SK-N-SH (cell line): ENCODE data around the gene PAFAH1B1.

Experiments used
- CTCF ChIP-seq: fragments of 200-600 bp; sonication (generic); IDR thresholded peaks from 2 replicates; pipeline ENCODE4 v1.6.1; 2017; ENCODE audit warnings: antibody characterized with exemption, mild to moderate bottlenecking, moderate library complexity
- EP300 ChIP-seq, 2 experiments: IDR thresholded peaks; 2 replicates each; pipeline versions ENCODE4 v1.4.0 to v1.6.1; 2012; ENCODE audit warnings: borderline replicate concordance in 1 of 2, low read depth in 1 of 2, low read length in 1 of 2
- EZH2phosphoT487 ChIP-seq: fragments of 200-600 bp; sonication (generic); IDR thresholded peaks from 2 replicates; pipeline ENCODE4 v1.6.1; 2017; ENCODE audit warnings: low read depth, mixed run types, mild to moderate bottlenecking, antibody characterized with exemption, moderate library complexity, borderline replicate concordance
- JUND ChIP-seq: IDR thresholded peaks from 2 replicates; pipeline ENCODE4 v1.4.0; 2012
- MXI1 ChIP-seq: IDR thresholded peaks from 2 replicates; pipeline ENCODE4 v1.6.1; 2012; ENCODE audit warnings: mild to moderate bottlenecking, low read depth, low read length, improper control_type of control experiment
- POLR2AphosphoS5 ChIP-seq: IDR thresholded peaks from 2 replicates; pipeline ENCODE4 v1.6.1; 2012; ENCODE audit warnings: low read depth, low read length
- RAD21 ChIP-seq: IDR thresholded peaks from 2 replicates; pipeline ENCODE4 v1.6.1; 2012; ENCODE audit warnings: mild to moderate bottlenecking, low read length
- RFX5 ChIP-seq: IDR thresholded peaks from 2 replicates; pipeline ENCODE4 v1.6.1; 2012; ENCODE audit warnings: mild to moderate bottlenecking, improper control_type of control experiment, low read length
- SMC3 ChIP-seq: IDR thresholded peaks from 2 replicates; pipeline ENCODE4 v1.6.1; 2012; ENCODE audit warnings: low read depth, low read length, improper control_type of control experiment
- TAF1 ChIP-seq: IDR thresholded peaks from 2 replicates; pipeline ENCODE4 v1.6.1; 2012; ENCODE audit warnings: low read depth, mild to moderate bottlenecking, low read length, moderate library complexity, borderline replicate concordance
- YY1 ChIP-seq: IDR thresholded peaks from 2 replicates; pipeline ENCODE4 v1.4.0; 2012; ENCODE audit warnings: low read depth, mild to moderate bottlenecking
- TF ChIP-seq, protein P1 (sequence below): IDR thresholded peaks from 2 replicates; pipeline ENCODE4 v1.4.0; 2012; ENCODE audit warnings: low read depth, borderline replicate concordance
- TF ChIP-seq, protein P2 (sequence below): IDR thresholded peaks from 2 replicates; pipeline ENCODE4 v1.4.0; 2012; ENCODE audit warnings: low read depth

DNA sequence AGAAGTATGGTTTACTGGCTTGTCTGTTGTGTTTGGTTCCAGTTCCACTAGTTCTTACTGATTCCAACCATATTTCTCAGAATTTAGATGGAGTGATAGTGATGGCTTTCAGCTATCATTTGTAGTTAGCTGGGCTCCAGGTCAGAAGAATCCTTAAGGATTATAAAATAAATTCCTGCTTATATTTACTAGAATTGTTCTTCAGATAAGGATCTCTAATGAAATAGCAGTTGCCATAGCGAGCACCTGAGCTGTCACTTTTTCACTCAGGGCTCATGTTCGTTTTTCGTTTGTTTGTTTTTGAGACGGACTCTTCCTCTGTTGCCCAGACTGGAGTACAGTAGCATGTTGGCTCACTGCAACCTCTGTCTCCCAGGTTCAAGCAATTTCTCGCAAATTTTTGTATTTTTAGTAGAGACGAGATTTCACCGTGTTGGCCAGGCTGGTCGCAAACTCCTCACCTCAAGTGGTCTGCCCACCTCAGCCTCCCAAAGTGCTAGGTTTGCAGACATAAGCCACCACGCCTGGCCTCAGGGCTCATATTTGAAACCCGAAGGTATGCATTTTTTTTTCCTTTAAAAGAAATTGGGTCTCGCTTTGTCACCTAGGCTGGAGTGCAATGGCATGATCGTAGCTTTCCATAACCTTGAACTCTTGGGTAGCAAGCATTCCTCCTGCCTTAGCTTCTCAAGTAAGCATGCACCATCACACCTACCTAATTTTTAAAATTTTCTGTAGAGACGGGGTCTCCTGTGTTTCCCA is 42.9 kb downstream of the PAFAH1B1 start:
- TF ChIP-seq RAD21 (no peak), CTCF (no peak), TAF1 (no peak), POLR2AphosphoS5 (no peak), RFX5 (no peak), MXI1 (no peak), JUND (no peak), EP300 (IDR thresholded peaks at IDR 0.05; ENCODE audit: borderline replicate concordance in 1 of 2, low read depth in 1 of 2, low read length in 1 of 2) (no peak), YY1 (no peak), SMC3 (no peak), EZH2phosphoT487 (no peak)
- TF ChIP-seq, protein P1, sequence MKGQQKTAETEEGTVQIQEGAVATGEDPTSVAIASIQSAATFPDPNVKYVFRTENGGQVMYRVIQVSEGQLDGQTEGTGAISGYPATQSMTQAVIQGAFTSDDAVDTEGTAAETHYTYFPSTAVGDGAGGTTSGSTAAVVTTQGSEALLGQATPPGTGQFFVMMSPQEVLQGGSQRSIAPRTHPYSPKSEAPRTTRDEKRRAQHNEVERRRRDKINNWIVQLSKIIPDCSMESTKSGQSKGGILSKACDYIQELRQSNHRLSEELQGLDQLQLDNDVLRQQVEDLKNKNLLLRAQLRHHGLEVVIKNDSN: no peak
- TF ChIP-seq, protein P2, sequence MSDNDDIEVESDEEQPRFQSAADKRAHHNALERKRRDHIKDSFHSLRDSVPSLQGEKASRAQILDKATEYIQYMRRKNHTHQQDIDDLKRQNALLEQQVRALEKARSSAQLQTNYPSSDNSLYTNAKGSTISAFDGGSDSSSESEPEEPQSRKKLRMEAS: no peak
